Measurements from ENCODE around the gene LRRC32. TPM values are rescaled to one million over a fixed set of nuclear protein-coding genes. Genes with fewer than 3 reads are reported as not detected.
"Not testable (repeated sequence)": the region's sequence is repeated elsewhere in the genome, so short reads cannot be mapped to it uniquely, and the experiment has no call there.

LRRC32 gene
- total RNA-seq, 2 donors from 2014 or later, result 12.5 to 16.4 TPM

DNA sequence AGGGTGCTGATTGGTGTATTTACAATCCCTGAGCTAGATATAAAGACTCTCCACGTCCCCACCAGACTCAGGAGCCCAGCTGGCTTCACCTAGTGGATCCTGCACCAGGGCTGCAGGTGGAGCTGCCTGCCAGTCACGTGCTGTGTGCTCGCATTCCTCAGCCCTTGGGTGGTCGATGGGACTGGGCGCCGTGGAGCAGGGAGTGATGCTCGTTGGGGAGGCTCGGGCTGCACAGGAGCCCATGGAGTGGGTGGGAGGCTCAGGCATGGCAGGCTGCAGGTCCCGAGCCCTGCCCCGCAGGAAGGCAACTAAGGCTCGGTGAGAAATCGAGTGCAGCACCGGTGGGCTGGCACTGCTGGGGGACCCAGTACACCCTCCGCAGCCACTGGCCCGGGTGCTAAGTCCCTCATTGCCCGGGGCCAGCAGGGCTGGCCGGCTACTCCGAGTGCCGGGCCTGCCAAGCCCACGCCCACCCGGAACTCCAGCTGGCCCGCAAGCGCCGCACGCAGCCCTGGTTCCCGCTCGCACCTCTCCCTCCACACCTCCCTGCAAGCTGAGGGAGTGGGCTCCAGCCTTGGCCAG, 61.6 kb downstream of the LRRC32 start:
- H3K36me3 Mint-ChIP-seq (ENCODE audit: insufficient read depth in 2 of 2); DNase-seq; H3K4me3 Mint-ChIP-seq; H3K9me3 Mint-ChIP-seq; H3K27ac Mint-ChIP-seq; ATAC-seq (replicated peaks in 1 of 2); H3K4me1 Mint-ChIP-seq (ENCODE audit: low read depth); H3K27me3 Mint-ChIP-seq (ENCODE audit: low read depth): not testable (repeated sequence)

DNA sequence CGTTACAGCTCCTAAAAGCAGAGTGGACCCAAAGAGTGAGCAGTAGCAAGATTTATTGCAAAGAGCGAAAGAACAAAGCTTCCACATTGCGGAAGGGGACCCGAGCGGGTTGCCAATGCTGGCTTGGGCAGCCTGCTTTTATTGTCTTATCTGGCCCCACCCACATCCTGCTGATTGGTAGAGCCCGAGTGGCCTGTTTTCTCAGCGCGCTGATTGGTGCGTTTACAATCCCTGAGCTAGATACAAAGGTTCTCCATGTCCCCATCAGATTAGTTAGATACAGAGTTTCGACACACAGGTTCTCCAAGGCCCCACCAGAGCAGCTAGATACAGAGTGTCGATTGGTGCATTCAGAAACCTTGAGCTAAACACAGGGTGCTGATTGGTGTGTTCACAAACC, 62.3 kb downstream of the LRRC32 start:
- not testable (repeated sequence) for H3K9me3 Mint-ChIP-seq; ATAC-seq (replicated peaks in 1 of 2); H3K4me1 Mint-ChIP-seq (ENCODE audit: low read depth); H3K4me3 Mint-ChIP-seq; H3K36me3 Mint-ChIP-seq (ENCODE audit: insufficient read depth in 2 of 2); H3K27me3 Mint-ChIP-seq (ENCODE audit: low read depth); H3K27ac Mint-ChIP-seq; DNase-seq

Other genes with a start within 250 kb of the LRRC32 start
- 10 to 100 TPM; 24.6 to 27.8 TPM for gene EMSY, start 225.7 kb downstream of the LRRC32 start, total RNA-seq
- gene TSKU, start 112.6 kb upstream of the LRRC32 start, total RNA-seq, result 1 to 10 TPM; 1.4 to 3.6 TPM
- 10 to 100 TPM; 13.1 to 16.2 TPM for gene ACER3, start 190.2 kb upstream of the LRRC32 start, total RNA-seq

Measured in activated T-cell treated with anti-CD3 and anti-CD28 coated beads, Interleukin-2, amount 50 U/mL, for 72 hours (primary cell).